ENCODE results near the gene ZC2HC1C. TPM values are rescaled to one million over a fixed set of nuclear protein-coding genes. Genes with fewer than 3 reads are reported as not detected.

Gene ZC2HC1C
- total RNA-seq, 1 experiment from 2014 or later = 1.4 TPM

- H3K9me3 Mint-ChIP-seq = no peaks in the 10 kb centered on the region; a peak in 1 of 5 replicates
- Histone ChIP-seq H3K9me3 (ENCODE audit: control insufficient read depth, low read depth, low read length) (no peaks in the 10 kb centered on the region), H3K27ac (ENCODE audit: insufficient read length, low read depth, low read length) (no peak overlapping the region), H3T11ph (ENCODE audit: low read length) (no peak overlapping the region), H3K23me2 (ENCODE audit: insufficient read length, low read depth, low read length, poor library complexity, severe bottlenecking) (peaks cover 3% of the 10 kb centered on the region), H3K4ac (ENCODE audit: low read depth, low read length) (no peak overlapping the region), H3K14ac (ENCODE audit: insufficient read depth, low read length) (no peak overlapping the region), H2AK5ac (ENCODE audit: insufficient read length, low read length) (no peak overlapping the region), H2BK5ac (ENCODE audit: insufficient read length, low read length) (no peak overlapping the region), H2BK20ac (ENCODE audit: low read depth, low read length, poor library complexity, severe bottlenecking) (no peak overlapping the region), H3K18ac (ENCODE audit: insufficient read length, low read depth, low read length) (no peak overlapping the region), H3K56ac (ENCODE audit: insufficient read length, low read depth, low read length) (no peak overlapping the region), H4K8ac (replicated peaks; ENCODE audit: insufficient read length, low read depth, low read length) (no peak overlapping the region), H3K23ac (ENCODE audit: insufficient read length, low read depth, low read length) (no peak overlapping the region), H3K9ac (ENCODE audit: extremely low read depth, insufficient read length, low read length) (no peak overlapping the region), H3K79me2 (ENCODE audit: insufficient read depth, low read length) (no peaks in the 10 kb centered on the region), H4K91ac (ENCODE audit: insufficient read length, low read depth, low read length) (no peak overlapping the region), H2AFZ (ENCODE audit: low read length) (no peak overlapping the region), H3K4me1 (ENCODE audit: insufficient read depth, low read length) (no peaks in the 10 kb centered on the region), H2BK12ac (ENCODE audit: insufficient read length, low read depth, low read length) (no peak overlapping the region), H4K5ac (ENCODE audit: insufficient read length, low read depth, low read length) (no peak overlapping the region), H3K79me1 (ENCODE audit: insufficient read depth, low read depth, low read length, poor library complexity, severe bottlenecking) (no peaks in the 10 kb centered on the region), H3K27me3 (ENCODE audit: insufficient read depth, low read length) (no peaks in the 10 kb centered on the region), H2BK15ac (ENCODE audit: low read depth, low read length) (no peak overlapping the region), H2BK120ac (ENCODE audit: low read depth, low read length, poor library complexity, severe bottlenecking) (no peak overlapping the region), H4K20me1 (ENCODE audit: control insufficient read depth, insufficient read depth, insufficient read length) (no peaks in the 10 kb centered on the region), H3K4me2 (ENCODE audit: insufficient read depth, insufficient read length, low read length) (no peak overlapping the region)
- H3K27me3 Mint-ChIP-seq (ENCODE audit: low read depth) = no peaks in the 10 kb centered on the region
- WGBS (ENCODE audit: extremely low coverage, insufficient read length, low lambda C conversion rate) = no CpG with 5 or more reads among the region's 5 CpGs
- TF ChIP-seq CTCF (conservative IDR thresholded peaks at IDR 0.05) = no peak
- no peaks in the 10 kb centered on the region; a peak in 1 of 4 replicates for H3K4me1 Mint-ChIP-seq
- H3K27ac Mint-ChIP-seq = peak overlapping the region in 1 of 3 experiments; percentile 37; a peak in 2 of 7 replicates
- no peak overlapping the region for H3K4me3 Mint-ChIP-seq
- H3K36me3 Mint-ChIP-seq (ENCODE audit: insufficient read depth in 1 of 3, low read depth in 3 of 3) = peaks cover 0 to 22% (median 10%) of the 10 kb centered on the region in 3 experiments; a peak in 5 of 7 replicates
- DNase-seq = no peak
Measured at GRCh38 chr14:75053396-75054291, 15.8 kb upstream of the ZC2HC1C start.
